Measurements from ENCODE around the gene MTMR10.
A peak's percentile ranks its signal among the peaks of the same experiment; 100 is the strongest.

The MTMR10 gene

GRCh38 chr15:31010036-31010435 is 18.6 kb upstream of the MTMR10 start:
- no peak for DNase-seq

- DNase-seq: no peak
Observed at GRCh38 chr15:31005660-31006059, 14.2 kb upstream of the MTMR10 start.

DNA sequence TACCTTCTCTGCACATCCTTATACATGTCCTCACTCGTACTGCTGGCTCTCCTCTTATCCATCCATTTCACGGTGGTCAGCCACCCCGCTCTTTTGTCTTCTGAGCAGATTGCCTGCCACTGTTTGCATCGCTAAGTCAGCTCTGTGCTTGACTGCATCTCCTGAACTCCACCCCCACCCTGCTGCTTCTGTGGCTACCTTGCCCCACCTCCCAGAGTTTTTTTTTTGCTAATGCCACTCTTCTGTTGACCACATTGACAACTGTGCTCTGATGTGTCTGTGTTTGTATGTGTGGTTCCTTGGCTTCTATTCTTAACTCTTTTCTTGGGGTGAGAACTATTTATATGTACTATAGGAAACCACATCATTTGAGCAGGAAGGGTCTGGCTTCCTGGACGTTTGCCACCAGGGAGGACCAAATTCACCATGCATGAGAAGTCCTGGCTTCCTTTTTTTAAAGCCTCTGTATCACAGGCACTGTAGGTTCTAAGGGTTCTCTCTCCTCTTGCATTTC is 12.8 kb upstream of the MTMR10 start:
- DNase-seq: no peak

DNA sequence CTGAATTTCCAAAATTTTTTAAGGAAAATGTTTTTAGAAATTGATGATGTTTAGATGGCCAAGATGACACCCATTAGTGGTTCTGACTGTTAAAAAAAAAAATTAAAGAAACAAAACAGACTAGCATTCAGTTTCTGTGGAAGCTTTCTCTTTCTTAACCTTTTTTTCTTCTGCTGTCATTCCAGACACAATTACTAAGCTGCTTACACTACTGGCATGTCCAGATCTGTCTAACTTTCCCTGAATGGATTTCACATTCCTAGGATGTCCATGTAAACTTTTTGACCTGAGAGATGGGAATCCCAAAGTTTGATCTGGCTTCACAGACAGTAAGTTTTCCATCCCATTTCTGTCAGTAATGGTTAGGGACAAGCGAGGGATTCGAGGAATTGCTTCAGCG is 10.3 kb upstream of the MTMR10 start:
- DNase-seq: no peak

DNA sequence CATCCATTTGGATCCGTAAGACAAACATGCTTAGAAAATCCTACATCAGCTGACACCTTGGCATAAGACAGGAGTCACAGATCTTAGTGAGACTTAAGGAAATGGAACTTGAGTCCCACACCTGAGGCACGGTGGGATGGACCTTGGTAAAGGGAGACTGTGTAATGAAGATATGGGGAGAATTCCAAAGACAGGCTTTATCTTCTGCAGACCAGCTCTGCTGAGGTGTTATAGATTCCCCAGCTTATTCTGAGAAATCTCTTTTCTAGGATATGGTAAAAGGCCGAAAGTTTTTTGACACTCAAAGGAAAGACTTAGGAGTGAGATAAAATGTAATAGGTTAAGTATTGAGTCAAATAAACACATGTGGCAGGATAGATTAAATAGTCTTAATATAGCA is 8.3 kb upstream of the MTMR10 start:
- no peak for DNase-seq

GRCh38 chr15:30997270-30997669 is 5.8 kb upstream of the MTMR10 start:
- no peak for DNase-seq

- DNase-seq: no peak
Observed at GRCh38 chr15:30992249-30992864, 929 bp upstream of the MTMR10 start.

- peak; percentile 7 for DNase-seq
Observed at GRCh38 chr15:30990446-30991254, 778 bp downstream of the MTMR10 start.

DNA sequence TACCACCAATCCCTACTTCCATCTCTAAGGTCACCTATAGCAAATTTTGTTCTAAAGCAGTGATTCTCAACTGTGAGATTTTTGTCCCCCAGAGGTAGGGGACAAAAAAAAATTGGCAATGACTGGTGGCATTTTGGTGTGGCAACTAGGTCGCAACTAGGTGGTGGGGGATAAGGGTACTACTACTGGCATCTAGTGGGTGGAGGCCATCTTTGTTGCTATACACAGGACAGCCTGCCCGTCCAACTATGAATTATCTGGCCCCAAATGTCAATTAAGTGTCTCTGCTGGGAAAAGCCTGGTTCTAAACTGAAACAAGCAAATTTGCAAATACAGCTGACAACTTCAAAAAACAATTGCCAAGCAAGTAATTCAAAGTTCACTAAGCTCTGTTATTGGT is 1.4 kb downstream of the MTMR10 start:
- DNase-seq: no peak

DNA sequence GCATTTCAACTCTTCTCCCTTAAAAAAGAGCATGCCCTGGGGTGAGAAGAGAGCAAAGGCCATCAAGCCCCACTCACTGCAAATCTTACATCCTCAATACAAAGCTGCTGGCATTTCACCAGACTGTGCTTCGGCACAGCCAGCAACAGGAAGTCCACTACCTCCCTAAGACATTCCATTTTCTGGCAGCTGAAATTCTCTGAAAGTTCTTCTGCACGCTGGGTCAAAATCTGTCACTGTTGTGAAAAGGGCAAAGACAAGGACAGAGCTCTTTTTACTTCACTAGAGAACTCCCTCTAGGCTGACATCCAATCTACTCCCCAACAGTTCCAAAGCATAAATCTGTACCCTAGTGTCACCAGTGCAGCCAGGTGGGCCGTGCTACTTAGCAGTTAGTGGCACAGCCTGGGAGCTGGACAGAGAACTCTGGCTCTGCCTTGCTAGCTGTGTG is 6.3 kb downstream of the MTMR10 start:
- no peak for DNase-seq

DNA sequence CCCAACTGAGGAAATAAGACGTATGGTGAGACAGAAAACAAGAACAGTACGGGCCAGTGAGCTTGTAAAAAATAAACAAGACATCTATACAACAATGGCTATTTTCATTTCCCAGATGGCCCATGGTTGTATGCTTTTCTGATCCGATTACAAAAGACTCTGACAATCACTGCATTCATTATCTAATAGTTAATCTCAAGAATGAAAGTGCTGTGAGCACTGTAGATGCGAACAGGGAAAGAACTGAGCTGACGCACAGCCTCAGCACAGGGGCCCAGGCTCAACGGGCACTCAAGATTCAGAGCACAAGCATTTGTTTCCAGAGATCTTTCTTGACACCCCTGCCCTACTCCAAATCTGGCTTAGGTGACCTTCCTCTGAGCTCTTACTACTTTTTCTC is 6.9 kb downstream of the MTMR10 start:
- no peak for DNase-seq

DNA sequence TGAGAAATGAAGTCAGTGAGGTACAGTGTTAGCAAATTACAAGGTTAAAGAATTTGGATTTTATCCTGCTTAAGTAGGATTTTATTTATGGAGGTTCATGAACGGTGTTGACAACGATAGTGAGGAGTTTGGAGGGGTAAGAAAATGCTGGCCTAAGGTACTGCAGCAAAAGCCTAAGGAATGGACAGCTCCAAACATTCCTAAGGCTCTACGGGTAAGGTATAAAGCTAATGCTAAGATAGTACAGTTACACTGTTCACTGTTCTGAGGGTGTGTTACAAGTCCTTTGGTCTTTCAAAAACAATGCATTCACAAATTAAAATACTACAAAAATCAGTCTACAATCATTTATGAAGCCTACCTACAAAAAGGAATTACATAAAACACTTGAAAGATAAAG is 7.3 kb downstream of the MTMR10 start:
- no peak for DNase-seq

- DNase-seq: no peak
Observed at GRCh38 chr15:30979457-30979856, 12.0 kb downstream of the MTMR10 start.

DNA sequence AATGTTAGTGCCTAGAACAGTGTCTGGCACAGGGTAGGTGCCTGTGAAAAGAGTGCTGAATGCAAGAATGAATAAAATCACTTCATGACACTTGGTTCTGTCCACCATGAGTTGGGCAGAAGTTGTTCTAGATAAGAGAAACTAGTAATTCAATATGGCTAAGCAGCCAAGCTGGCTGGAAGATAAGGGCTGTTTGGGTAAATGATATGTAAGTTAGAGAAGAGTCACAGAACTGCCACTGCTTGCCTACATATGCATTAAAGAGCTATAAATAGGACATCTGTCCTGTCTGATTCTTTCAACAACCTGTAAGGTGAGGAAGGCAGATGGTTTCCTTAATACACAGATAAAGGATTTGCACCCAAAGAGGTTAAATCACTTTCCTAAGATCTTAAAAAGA is 13.1 kb downstream of the MTMR10 start:
- no peak for DNase-seq

DNA sequence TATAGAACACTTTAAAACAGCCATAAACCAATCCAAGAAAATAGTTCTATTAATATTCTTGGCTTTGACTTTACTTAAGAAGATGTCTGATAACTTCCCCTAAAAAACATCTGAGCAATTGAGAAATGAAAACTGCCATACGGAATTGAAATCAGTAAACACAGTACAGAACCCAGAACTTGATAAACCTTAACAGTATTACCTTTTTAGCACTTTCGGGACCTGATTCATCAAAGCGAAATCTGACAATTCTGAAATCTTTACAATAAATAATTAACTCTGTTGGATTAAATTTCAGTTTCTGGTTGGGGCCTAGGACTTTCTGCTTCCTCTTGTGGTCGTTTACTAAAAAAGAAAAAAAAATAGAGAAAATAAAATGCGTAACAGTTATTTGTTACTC is 17.3 kb downstream of the MTMR10 start:
- DNase-seq: no peak

- no peak for DNase-seq
Observed at GRCh38 chr15:30973379-30973778, 18.0 kb downstream of the MTMR10 start.

DNA sequence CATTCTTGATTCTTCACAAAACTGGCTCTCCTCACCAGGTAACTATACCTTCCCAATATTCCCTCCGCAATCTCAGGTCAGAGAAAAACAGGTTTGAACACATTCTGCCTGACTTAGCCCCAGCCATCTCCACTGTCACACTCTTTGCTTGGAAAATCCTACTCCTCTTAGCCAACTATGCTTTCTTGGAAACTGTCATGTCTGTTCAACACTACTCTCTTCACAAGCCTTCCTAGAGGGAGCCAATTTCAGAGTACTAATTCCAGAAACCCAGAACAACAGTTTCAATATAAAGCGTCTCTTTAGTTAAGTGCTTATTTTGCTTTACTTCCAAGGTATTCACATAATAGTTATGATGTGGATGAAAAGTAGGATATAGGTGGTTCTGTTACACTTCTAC is 21.7 kb downstream of the MTMR10 start:
- DNase-seq: no peak

DNA sequence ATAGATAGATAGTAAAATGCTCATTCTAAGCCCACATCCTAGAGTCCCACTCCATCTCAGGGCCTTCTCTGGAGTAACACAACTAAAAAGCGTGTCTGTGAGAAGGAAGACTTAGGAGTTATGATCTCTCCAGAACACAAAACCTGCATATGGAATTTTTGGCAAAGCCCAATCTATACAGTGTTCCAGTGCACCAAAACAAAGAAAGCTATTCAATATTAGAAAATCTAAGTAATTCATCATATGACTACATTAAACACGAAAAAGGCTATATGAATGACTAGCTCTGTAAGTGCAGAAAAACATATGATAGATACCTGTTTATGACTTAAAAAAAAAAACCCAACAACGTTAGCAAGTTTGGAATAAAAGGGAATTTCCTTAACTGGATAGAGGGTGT is 27.7 kb downstream of the MTMR10 start:
- no peak for DNase-seq

DNA sequence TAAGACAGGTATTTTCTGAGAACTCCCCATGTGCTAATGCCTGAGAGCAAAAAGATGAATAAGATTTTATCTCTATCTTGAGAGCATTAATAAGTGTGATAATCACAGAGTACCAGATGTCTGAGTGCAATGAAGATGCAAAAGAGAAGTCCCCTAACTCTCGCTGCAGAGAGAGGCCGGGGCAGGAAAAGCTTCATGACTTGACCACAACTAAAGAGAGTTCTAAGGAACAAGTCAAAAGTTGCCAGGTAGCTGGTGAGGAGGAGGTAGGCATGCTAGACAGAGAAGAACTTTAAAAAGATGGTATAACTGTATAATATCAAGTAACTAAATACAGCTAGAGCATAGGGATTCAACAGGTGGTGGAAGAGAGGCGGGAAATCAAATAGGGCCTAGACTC is 28.8 kb downstream of the MTMR10 start:
- no peak for DNase-seq

DNA sequence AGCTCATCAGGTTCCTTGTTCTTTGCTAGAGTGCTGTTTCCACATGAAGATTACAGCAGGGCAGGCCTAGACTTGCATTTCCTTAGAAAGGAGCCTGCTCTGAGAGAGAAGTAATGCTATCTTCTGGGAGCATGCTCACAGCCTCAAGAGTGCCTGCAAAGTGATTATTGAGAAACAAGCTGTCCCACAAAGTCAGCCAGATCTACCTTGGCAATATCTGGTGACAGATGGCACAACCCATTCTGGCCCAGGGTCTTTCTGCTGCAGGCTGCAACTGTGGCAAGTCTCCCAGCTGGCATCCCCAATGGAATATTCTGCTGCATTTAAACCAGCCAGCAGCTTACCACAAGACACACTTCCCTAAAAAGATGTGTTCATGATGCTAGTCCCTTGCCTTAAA is 29.3 kb downstream of the MTMR10 start:
- DNase-seq: no peak

- no peak for DNase-seq
Observed at GRCh38 chr15:30958219-30958618, 33.2 kb downstream of the MTMR10 start.

- no peak for DNase-seq
Observed at GRCh38 chr15:30956216-30957124, 35.0 kb downstream of the MTMR10 start.

DNA sequence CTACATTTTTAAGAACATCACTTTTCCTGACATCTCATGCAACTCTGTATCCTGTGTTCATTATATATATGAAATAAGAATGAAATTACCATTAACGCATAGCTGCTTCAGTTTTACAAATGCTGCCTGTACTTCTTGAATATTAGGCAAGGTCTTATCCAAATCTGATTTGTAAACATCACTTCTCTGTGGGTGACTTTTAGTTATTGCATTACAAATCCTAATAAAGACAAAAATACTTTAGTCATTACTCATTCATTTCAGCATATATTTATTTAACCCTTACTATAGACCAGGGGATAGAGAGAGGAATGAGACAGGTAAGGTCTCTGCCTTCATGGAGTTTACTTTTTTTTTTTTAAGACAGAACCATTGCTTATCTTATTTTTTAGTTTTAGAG is 36.8 kb downstream of the MTMR10 start:
- no peak for DNase-seq
